ENCODE data around the gene ACAP3.
"Not testable (repeated sequence)": the region's sequence is repeated elsewhere in the genome, so short reads cannot be mapped to it uniquely, and the experiment has no call there.

ACAP3 gene

GRCh38 chr1:1262758-1263157 is 45.0 kb downstream of the ACAP3 start:
- no peak for DNase-seq (ENCODE audit: low read depth)

DNA sequence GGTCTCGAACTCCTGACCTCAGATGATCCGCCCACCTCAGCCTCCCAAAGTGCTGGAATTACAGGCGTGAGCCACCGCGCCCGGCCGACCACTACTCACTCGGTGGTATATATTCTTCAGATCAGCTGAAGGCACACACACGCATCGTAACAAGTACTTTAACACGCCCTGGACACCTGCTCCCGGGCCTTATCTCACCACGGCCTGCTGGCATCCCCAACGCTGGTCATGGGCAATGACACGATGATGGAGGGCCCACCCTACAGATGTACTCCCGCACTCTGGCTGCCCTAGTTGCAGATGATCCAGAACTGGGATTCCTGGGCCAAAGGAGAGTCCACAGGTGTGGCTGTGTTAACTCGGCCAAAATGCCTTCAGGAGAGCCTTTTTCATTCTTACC is 45.7 kb downstream of the ACAP3 start:
- DNase-seq (ENCODE audit: low read depth): no peak

DNA sequence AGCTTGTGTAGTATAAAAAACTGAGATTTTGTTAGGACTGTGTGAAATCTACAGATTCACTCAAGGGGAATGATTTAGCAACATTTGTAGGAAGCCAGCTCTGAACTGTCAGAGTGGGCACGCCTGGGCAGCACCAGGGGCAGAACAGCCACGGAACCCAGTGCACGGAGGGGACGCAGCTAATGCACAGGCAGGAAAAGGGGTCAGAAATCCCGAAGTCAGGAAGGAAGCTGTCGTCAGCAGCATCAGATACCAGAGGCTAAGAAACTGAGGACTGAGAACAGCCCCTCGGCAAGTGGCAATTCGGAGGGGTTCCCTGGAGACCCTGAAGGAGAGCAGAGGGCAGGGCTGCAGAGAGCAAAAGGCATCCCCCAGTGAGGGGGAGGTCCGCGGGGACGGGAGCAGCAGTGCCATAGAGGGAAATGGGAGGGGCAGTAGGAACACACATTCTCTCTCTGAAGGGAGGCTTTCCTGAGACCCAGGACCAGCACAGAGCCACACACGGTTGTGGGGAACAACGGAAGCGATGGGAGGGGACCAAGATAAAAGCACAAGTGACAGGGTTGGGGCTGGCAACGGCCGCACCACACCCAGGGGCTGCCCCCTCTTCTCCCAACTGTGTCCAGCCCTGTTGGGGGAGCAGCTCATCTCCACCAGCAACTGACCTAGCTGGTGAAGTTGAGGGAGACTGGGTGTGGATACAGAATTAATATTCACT is 46.7 kb downstream of the ACAP3 start:
- no peak for DNase-seq (ENCODE audit: low read depth)

- DNase-seq (ENCODE audit: low read depth): no peak
Observed at GRCh38 chr1:1259951-1260600, 47.7 kb downstream of the ACAP3 start.

DNA sequence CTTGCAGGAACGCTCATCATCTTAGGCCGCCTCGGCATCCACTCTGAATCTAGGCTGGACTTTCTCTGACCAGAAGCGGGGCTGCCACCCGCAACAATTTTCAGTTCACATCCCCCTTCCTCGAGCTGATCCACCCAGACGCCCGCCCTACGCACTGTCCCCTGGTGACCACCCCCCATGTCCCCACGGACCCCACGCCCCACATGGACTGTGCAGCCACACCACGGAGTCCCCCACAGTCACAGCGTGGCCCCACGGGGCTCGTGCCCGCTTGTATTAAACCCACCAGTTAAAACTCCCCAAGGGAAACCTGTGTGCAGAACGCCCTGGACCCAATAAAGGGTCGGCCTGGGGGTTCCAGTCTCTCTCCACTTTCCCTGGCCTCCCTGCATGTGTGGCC is 48.2 kb downstream of the ACAP3 start:
- no peak for DNase-seq (ENCODE audit: low read depth)

DNA sequence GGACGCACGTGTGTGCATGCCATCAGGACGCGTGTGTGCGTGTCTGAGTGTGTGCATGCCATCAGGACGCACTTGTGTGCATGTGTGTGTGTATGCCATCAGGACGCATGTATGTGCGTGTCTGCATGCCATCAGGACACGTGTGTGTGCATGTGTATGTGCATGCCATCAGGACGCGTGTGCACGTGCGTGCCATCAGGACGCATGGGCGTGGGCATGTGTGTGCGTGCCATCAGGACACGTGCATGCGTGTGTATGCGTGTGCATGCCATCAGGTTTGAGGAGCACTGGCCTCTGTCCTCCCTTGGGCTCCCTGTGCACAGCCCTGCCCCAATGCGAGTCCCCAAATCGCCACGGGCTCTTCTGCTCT is 48.6 kb downstream of the ACAP3 start:
- DNase-seq (ENCODE audit: low read depth): no peak

DNA sequence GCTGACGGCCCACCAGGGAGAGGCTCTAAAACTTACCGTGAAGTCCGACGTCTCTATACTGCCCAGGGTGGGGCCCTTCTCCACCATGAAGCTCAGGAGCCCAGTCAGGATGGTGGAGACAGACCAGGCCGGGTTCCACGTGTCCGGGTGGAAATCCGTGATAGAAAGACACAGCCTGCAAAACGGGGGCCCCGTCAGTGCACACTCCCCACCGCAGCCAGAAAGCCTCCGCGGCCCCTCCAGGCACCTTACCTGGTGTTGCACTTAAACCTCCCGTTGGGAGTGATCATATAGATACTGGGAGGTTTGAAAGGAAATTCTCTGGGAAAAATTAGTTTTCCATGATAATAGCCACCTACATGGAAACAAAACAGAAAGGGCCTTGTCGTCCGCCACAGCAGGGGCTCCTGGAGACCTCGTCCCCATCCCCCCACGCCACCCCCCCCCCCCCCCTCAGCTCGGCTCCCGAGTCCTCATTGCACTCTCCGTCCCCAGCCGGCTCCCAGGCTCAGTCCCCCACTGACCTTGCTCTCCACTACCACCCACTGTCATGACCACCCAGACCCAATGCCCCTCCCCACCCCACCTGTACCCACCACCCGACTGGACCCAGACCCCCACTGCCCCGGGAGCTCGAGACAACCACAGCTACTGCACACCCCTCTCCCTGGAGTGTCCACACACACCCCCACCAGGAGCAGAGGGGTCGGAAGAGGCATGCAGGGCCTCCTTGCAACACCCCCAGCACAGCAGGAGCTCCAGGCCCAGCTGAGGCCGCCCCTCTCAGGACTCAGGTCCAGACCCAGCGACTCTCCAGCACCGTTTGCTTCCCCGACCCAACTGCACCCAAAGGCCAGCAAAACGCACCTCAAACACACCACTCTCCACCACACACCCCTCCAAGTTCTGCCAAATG is 50.5 kb downstream of the ACAP3 start:
- DNase-seq (ENCODE audit: low read depth): no peak

DNA sequence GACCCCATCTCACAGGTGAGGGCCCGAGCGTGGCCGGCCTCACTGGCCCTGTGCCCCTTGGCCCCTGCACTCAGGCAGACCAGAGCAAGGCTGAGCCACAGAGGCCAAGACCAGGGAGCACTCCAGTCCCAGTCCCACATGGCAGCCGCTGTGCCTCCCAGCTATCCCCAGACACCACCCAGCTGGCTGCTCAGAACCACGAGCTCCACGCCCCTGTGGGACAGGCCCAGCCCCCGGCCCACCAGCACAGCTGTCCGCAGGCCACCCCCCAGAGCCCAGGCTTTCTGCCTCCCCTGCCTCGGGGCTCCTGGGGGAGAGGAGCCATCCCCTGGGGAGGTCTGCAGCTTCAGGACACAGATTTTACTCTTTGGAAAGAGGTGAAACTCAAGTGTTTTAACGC is 52.1 kb downstream of the ACAP3 start:
- DNase-seq (ENCODE audit: low read depth): no peak

GRCh38 chr1:1255078-1255477 is 52.7 kb downstream of the ACAP3 start:
- DNase-seq (ENCODE audit: low read depth): no peak

GRCh38 chr1:1254667-1254998 is 53.1 kb downstream of the ACAP3 start:
- no peak for DNase-seq (ENCODE audit: low read depth)

DNA sequence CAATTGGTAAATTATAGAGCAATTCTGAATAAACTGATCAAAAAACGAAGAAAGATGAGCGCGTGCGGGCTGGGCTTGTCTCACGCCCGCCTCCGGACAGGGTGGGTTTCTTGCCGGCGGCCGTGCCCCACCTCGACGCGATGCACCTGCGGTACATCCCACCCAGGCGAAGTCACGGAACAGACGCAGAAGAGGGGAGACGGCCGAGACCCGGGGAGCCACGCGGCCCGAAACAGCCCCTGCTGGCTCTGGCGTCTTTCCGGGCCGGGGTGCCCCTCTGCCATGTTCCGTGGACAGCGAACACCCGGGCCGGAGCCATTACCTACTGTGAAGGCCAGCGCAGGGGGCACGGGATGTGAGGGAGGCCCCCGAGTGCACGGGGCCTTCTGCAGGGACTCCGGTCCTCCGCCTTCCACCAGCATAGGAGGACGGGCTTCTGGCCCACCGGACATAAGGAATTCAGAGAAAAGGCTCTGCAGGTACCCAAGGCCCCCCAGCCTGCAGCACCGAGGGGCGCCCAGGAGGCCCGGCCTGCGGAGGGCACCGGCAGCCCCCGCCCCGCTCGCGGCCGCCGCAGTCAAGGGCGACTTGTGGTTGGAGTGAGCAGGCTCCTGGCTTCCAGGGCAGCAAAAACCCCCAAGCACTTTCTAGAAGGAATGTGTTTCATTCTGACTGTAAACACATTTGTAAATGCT is 53.6 kb downstream of the ACAP3 start:
- no peak for DNase-seq (ENCODE audit: low read depth)

DNA sequence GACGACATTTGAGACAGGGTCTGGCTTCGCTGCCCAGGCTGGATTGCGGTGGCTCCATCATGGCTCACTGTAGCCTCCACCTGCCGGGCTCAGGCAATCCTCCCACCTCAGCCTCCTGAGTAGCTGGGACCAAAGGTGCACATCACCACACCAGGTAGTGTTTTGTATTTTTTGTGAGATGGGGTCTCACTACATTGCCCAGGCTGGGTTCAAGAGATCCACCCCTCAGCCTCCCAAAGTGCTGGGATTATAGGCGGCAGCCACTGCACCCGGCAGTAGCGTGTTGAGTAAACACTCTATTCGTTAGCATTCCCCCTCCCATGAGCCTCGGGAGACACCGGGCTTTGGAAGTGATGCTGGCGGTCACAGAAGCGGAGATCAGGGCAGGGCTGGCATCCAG is 54.4 kb downstream of the ACAP3 start:
- no peak for DNase-seq (ENCODE audit: low read depth)

- no peak for DNase-seq (ENCODE audit: low read depth)
Observed at GRCh38 chr1:1250786-1251284, 56.9 kb downstream of the ACAP3 start.

- DNase-seq (ENCODE audit: low read depth): not testable (repeated sequence)
Observed at GRCh38 chr1:1248009-1248913, 59.5 kb downstream of the ACAP3 start.

- DNase-seq (ENCODE audit: low read depth): no peak
Observed at GRCh38 chr1:1247341-1247913, 60.3 kb downstream of the ACAP3 start.

DNA sequence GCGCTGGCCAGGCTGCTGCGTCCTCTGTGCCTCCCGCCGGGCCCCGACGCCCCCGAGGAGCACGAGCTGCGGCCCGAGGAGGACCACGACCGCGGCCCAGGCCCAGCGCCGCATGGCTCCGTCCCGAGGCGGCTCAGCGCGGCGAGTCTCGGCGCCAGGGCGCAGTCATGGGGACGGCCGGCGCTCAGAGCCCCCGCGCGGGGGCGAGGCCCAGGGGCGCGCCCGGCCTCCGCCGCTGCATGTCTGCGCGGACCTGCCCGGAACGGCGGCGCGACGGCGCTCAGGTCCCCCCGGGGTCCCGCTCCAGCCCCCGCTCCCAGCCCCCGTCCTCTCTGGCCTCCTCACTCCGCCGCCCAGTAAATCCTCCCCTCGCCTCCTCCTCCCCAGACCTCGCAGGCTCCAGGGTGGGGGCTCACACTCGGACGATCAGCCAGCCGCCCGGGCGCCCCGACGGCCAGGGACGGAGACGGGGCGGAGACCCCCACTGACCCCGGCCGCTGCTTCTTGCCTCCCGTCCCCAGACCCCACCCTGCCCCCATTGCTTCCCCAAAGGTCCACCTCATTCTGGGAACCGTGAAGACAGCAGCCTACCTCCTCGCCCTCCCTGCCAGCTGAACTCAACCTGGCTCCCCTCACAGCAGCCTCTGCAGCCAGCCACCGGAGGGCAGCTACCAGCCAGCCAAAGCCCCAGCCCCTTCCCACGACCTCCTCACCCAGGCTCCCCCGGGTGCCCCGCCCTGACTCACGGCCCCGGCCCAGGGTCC is 61.0 kb downstream of the ACAP3 start, which contains the start of gene C1QTNF12:
Gene C1QTNF12 (minus strand): TSS at position 146 of the 764 bp plus-strand sequence. CDS start 32 bp downstream, at position 114.
- DNase-seq (ENCODE audit: low read depth): no peak

- DNase-seq (ENCODE audit: low read depth): no peak
Observed at GRCh38 chr1:1245817-1246576, 61.7 kb downstream of the ACAP3 start.

DNA sequence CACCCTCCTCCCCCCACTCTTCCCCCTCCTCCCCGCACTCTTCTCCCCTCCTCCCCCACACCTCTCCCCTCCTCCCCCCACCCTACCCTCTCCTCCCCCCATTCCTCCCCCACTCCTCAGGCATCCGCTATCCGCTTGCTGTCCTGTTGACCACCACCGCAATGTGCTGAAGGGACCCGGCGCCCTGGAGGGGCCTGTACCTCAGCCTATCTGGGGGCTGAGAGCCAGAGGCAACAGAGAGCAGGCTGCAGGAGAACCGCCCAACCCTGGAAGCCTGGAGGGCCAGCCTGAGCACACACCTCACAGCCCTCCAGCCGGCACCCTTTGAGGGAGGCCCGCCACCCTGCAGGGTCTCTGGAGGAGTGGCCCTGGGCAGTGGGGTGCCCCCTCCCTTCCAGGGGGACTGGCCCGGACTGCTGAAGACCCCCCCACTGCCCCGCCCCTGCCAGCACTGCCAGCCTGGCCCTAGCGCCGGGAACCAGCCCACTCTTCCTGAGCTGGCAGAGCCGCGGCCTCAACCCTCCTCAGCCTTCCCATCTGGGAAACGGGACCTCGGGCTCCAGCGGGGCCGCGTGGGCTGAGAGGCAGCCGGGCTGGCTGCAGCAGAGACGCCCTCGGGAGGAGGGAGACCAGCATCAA is 62.4 kb downstream of the ACAP3 start:
- no peak for DNase-seq (ENCODE audit: low read depth)
